GM12872 (cell line): Measurements from ENCODE around the gene PAX5.

Experiments
- TF ChIP-seq, protein P1 (sequence below): IDR thresholded peaks from 3 replicates; pipeline ENCODE4 v1.5.1; 2011; ENCODE audit warnings: low read depth, mild to moderate bottlenecking, low read length, moderate library complexity; ENCODE audit not compliant: insufficient read depth

Gene PAX5

GRCh38 chr9:36787709-36788108 is 246.4 kb downstream of the PAX5 start:
- TF ChIP-seq, protein P1, sequence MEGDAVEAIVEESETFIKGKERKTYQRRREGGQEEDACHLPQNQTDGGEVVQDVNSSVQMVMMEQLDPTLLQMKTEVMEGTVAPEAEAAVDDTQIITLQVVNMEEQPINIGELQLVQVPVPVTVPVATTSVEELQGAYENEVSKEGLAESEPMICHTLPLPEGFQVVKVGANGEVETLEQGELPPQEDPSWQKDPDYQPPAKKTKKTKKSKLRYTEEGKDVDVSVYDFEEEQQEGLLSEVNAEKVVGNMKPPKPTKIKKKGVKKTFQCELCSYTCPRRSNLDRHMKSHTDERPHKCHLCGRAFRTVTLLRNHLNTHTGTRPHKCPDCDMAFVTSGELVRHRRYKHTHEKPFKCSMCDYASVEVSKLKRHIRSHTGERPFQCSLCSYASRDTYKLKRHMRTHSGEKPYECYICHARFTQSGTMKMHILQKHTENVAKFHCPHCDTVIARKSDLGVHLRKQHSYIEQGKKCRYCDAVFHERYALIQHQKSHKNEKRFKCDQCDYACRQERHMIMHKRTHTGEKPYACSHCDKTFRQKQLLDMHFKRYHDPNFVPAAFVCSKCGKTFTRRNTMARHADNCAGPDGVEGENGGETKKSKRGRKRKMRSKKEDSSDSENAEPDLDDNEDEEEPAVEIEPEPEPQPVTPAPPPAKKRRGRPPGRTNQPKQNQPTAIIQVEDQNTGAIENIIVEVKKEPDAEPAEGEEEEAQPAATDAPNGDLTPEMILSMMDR, result no peak
